Measurements from ENCODE around the gene SAE1. TPM values are rescaled to one million over a fixed set of nuclear protein-coding genes. Genes with fewer than 3 reads are reported as not detected.
"Not testable (repeated sequence)": the region's sequence is repeated elsewhere in the genome, so short reads cannot be mapped to it uniquely, and the experiment has no call there.

The SAE1 gene
- total RNA-seq, 4 donors from 2014 or later: 27.3 to 85.4 (median 51.8) TPM

- TF ChIP-seq POLR2A (IDR thresholded peaks at IDR 0.05): no peak
- TF ChIP-seq POLR2AphosphoS5 (IDR thresholded peaks at IDR 0.05): no peak
- no peak for TF ChIP-seq EP300 (IDR thresholded peaks at IDR 0.05; ENCODE audit: low read depth)
- TF ChIP-seq CTCF (IDR thresholded peaks at IDR 0.05): no peak
- peak; percentile 54 for DNase-seq
- H3K27me3 ChIP-seq: no peaks in the 10 kb centered on the region
- no peaks in the 10 kb centered on the region for H3K9me3 ChIP-seq
- H3K27ac ChIP-seq: peak overlapping the region; percentile 81 to 91 (median 86)
- in situ Hi-C loops (cut with MboI; ENCODE audit: low pct_ligation_motif_present in 1 of 4, low pct_unique_long_range_greater_than_20kb in 1 of 4, low sequenced_read_pairs in 3 of 4) (no loop called here), intact Hi-C loops (cut with DNase I; ENCODE audit: low total_unique reads) (no loop called here)
- 69% methylated on average over 9 of the region's 9 CpGs; no CpG with 5 or more reads in 1 of the 2 donors for WGBS, 2 donors (ENCODE audit: low coverage in 1 of 2)
- H3K4me3 ChIP-seq: no peak overlapping the region
- H3K36me3 ChIP-seq: peaks cover 0 to 6% (median 0%) of the 10 kb centered on the region in 4 donors
- peaks cover 37 to 62% (median 52%) of the 10 kb centered on the region in 4 donors for H3K4me1 ChIP-seq
Observed at GRCh38 chr19:47096721-47097120, 33.9 kb upstream of the SAE1 start.

- Histone ChIP-seq H3K4me3 (no peak overlapping the region), H3K36me3 (peaks cover 0 to 6% (median 1%) of the 10 kb centered on the region in 4 donors), H3K4me1 (peaks cover 37 to 65% (median 53%) of the 10 kb centered on the region in 4 donors), H3K9me3 (no peaks in the 10 kb centered on the region), H3K27me3 (no peaks in the 10 kb centered on the region), H3K27ac (peak overlapping the region; percentile 81 to 91 (median 86))
- TF ChIP-seq POLR2AphosphoS5 (IDR thresholded peaks at IDR 0.05): no peak
- in situ Hi-C loops (cut with MboI; ENCODE audit: low pct_ligation_motif_present in 1 of 4, low pct_unique_long_range_greater_than_20kb in 1 of 4, low sequenced_read_pairs in 3 of 4): no loop called here
- intact Hi-C loops (cut with DNase I; ENCODE audit: low total_unique reads): no loop called here
- 77 to 90% methylated on average over 6 to 31 of the region's 31 CpGs for WGBS, 2 donors (ENCODE audit: low coverage in 1 of 2)
- DNase-seq: peak; percentile 43
Observed at GRCh38 chr19:47097396-47098201, 33.0 kb upstream of the SAE1 start.

- 90 to 93% methylated on average over 5 to 6 of the region's 6 CpGs for WGBS, 2 donors (ENCODE audit: low coverage in 1 of 2)
- peaks cover 37 to 67% (median 54%) of the 10 kb centered on the region in 4 donors for H3K4me1 ChIP-seq
Observed at GRCh38 chr19:47098608-47099007, 32.0 kb upstream of the SAE1 start.

GRCh38 chr19:47099576-47100050 lies 31.0 kb upstream of the SAE1 start:
- TF ChIP-seq POLR2AphosphoS5 (IDR thresholded peaks at IDR 0.05) (no peak), EP300 (IDR thresholded peaks at IDR 0.05; ENCODE audit: low read depth) (no peak), POLR2A (IDR thresholded peaks at IDR 0.05) (no peak), CTCF (IDR thresholded peaks at IDR 0.05) (no peak)
- H3K9me3 ChIP-seq: no peaks in the 10 kb centered on the region
- DNase-seq: no peak
- H3K4me1 ChIP-seq: peaks cover 34 to 57% (median 47%) of the 10 kb centered on the region in 4 donors
- 95 to 98% methylated on average over 6 of the region's 6 CpGs for WGBS, 2 donors (ENCODE audit: low coverage in 1 of 2)
- H3K27ac ChIP-seq: peak overlapping the region in 1 of 4 donors; percentile 88
- no peaks in the 10 kb centered on the region for H3K27me3 ChIP-seq
- intact Hi-C loops (cut with DNase I; ENCODE audit: low total_unique reads) (loop anchor here (10.0 kb wide), 1 partner anchor 265 kb away; no protein-coding TSS in a partner anchor), in situ Hi-C loops (cut with MboI; ENCODE audit: low pct_ligation_motif_present in 1 of 4, low pct_unique_long_range_greater_than_20kb in 1 of 4, low sequenced_read_pairs in 3 of 4) (no loop called here)
- H3K4me3 ChIP-seq: no peak overlapping the region
- H3K36me3 ChIP-seq: peaks cover 0 to 3% (median 0%) of the 10 kb centered on the region in 4 donors

More at GRCh38 chr19:47098608-47099007, 32.0 kb upstream of the SAE1 start:
- intact Hi-C loops (cut with DNase I; ENCODE audit: low total_unique reads): no loop called here
- in situ Hi-C loops (cut with MboI; ENCODE audit: low pct_ligation_motif_present in 1 of 4, low pct_unique_long_range_greater_than_20kb in 1 of 4, low sequenced_read_pairs in 3 of 4): no loop called here
- Histone ChIP-seq H3K4me3 (no peak overlapping the region), H3K36me3 (peaks cover 0 to 4% (median 1%) of the 10 kb centered on the region in 4 donors), H3K27me3 (no peaks in the 10 kb centered on the region), H3K9me3 (no peaks in the 10 kb centered on the region), H3K27ac (peak overlapping the region; percentile 81 to 91 (median 86))
- TF ChIP-seq EP300 (IDR thresholded peaks at IDR 0.05; ENCODE audit: low read depth) (no peak), POLR2A (IDR thresholded peaks at IDR 0.05) (no peak)
- DNase-seq: no peak

GRCh38 chr19:47100290-47100689 lies 30.3 kb upstream of the SAE1 start:
- Histone ChIP-seq H3K9me3 (no peaks in the 10 kb centered on the region), H3K36me3 (peaks cover 0 to 3% (median 0%) of the 10 kb centered on the region in 4 donors), H3K4me1 (peaks cover 27 to 51% (median 40%) of the 10 kb centered on the region in 4 donors), H3K27ac (no peak overlapping the region), H3K4me3 (no peak overlapping the region), H3K27me3 (no peaks in the 10 kb centered on the region)
- in situ Hi-C loops (cut with MboI; ENCODE audit: low pct_ligation_motif_present in 1 of 4, low pct_unique_long_range_greater_than_20kb in 1 of 4, low sequenced_read_pairs in 3 of 4): no loop called here
- TF ChIP-seq EP300 (IDR thresholded peaks at IDR 0.05; ENCODE audit: low read depth) (no peak), CTCF (IDR thresholded peaks at IDR 0.05) (no peak)
- no peak for DNase-seq
- WGBS, 2 donors (ENCODE audit: low coverage in 1 of 2): 98% methylated on average over 5 of the region's 5 CpGs; no CpG with 5 or more reads in 1 of the 2 donors
- intact Hi-C loops (cut with DNase I; ENCODE audit: low total_unique reads): loop anchor here (10.0 kb wide), 1 partner anchor 265 kb away; no protein-coding TSS in a partner anchor

GRCh38 chr19:47101116-47101515 lies 29.5 kb upstream of the SAE1 start:
- intact Hi-C loops (cut with DNase I; ENCODE audit: low total_unique reads): loop anchor here (10.0 kb wide), 1 partner anchor 266 kb away; no protein-coding TSS in a partner anchor
- H3K36me3 ChIP-seq: not testable (repeated sequence)
- peaks cover 25 to 49% (median 35%) of the 10 kb centered on the region in 4 donors for H3K4me1 ChIP-seq

More at GRCh38 chr19:47101116-47101515, 29.5 kb upstream of the SAE1 start:
- H3K27ac ChIP-seq; H3K27me3 ChIP-seq; DNase-seq; H3K4me3 ChIP-seq; H3K9me3 ChIP-seq; in situ Hi-C loops (cut with MboI; ENCODE audit: low pct_ligation_motif_present in 1 of 4, low pct_unique_long_range_greater_than_20kb in 1 of 4, low sequenced_read_pairs in 3 of 4): not testable (repeated sequence)
- 96% methylated on average over 4 of the region's 4 CpGs; no CpG with 5 or more reads in 1 of the 2 donors for WGBS, 2 donors (ENCODE audit: low coverage in 1 of 2)
